ENCODE data around the gene TSPAN32.

GRCh38 chr11:2266586-2267305 is 35.1 kb upstream of the TSPAN32 start:
- TF ChIP-seq CTCF (IDR thresholded peaks at IDR 0.05 in 8 of 11, conservative IDR thresholded peaks at IDR 0.05 in 3 of 11) (no peak), POLR2AphosphoS5 (IDR thresholded peaks at IDR 0.05) (no peak), POLR2A (IDR thresholded peaks at IDR 0.05) (no peak)
